Measurements from ENCODE around the gene ZBTB46.

Gene ZBTB46

DNA sequence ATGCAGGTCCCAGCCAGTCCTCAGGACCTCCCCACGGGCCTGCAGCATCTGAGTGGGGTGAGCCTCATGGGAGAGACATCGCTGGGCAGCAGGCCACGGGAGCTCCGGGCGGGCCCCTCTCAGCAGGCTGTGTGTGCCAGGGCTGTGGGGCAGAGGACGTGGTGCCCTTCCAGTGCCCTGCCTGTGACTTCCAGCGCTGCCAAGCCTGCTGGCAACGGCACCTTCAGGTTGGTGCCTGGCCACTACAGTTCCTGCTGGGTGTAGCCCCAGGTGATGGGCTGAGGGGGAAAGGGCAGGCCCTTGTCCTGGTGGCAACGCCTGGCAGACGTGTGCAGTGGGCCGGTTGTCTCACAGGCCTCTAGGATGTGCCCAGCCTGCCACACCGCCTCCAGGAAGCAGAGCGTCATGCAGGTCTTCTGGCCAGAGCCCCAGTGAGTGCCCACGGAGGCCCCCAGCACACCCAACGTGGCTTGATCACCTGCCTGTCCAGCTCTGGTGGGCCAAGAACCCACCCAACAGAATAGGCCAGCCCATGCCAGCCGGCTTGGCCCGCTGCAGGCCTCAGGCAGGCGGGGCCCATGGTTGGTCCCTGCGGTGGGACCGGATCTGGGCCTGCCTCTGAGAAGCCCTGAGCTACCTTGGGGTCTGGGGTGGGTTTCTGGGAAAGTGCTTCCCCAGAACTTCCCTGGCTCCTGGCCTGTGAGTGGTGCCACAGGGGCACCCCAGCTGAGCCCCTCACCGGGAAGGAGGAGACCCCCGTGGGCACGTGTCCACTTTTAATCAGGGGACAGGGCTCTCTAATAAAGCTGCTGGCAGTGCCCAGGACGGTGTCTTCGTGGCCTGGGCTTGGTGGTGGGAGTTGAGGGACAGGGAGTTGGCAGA is 135.4 kb downstream of the ZBTB46 start:
- ChIA-PET POLR2A (ENCODE audit: low non-redundant PET) (interaction anchor here (0.9 kb wide), 1 partner anchor 12 kb away, joined by 4 read pairs; no protein-coding TSS in a partner anchor), CTCF (interaction anchor here (0.6 to 1.8 kb wide), 2 partner anchors 10 to 61 kb away, joined by 3 to 7 read pairs; no protein-coding TSS in a partner anchor)
- H3K27ac ChIP-seq = peak overlapping the region; percentile 97
- no peak for DNase-seq (ENCODE audit: low spot score)
- TF ChIP-seq, protein P1, sequence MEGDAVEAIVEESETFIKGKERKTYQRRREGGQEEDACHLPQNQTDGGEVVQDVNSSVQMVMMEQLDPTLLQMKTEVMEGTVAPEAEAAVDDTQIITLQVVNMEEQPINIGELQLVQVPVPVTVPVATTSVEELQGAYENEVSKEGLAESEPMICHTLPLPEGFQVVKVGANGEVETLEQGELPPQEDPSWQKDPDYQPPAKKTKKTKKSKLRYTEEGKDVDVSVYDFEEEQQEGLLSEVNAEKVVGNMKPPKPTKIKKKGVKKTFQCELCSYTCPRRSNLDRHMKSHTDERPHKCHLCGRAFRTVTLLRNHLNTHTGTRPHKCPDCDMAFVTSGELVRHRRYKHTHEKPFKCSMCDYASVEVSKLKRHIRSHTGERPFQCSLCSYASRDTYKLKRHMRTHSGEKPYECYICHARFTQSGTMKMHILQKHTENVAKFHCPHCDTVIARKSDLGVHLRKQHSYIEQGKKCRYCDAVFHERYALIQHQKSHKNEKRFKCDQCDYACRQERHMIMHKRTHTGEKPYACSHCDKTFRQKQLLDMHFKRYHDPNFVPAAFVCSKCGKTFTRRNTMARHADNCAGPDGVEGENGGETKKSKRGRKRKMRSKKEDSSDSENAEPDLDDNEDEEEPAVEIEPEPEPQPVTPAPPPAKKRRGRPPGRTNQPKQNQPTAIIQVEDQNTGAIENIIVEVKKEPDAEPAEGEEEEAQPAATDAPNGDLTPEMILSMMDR (conservative IDR thresholded peaks at IDR 0.05; ENCODE audit: low read depth) = no peak

DNA sequence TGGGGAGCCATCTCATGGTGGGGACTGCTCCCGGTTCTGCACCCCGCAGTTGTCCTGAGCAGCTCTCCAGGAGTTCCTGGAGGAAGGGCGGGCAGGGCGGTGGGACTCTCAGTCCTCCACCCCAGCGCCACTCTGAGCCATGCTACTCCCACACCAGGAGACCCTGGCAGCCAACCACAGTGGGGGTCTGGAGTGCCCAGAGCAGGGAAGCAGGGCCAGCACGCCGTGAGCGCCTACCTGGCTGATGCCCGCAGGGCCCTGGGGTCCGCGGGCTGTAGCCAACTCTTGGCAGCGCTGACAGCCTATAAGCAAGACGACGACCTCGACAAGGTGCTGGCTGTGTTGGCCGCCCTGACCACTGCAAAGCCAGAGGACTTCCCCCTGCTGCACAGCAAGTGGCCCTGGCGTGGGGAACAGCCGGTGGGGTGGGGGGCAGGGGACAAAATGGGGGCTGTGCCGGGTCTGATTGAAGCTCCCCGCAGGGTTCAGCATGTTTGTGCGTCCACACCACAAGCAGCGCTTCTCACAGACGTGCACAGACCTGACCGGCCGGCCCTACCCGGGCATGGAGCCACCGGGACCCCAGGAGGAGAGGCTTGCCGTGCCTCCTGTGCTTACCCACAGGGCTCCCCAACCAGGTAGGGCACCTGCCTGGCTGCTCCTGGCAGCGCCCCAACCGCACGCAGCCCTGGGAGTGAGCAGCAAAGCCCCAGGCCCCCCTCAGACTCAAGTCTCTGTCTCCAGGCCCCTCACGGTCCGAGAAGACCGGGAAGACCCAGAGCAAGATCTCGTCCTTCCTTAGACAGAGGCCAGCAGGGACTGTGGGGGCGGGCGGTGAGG is 136.3 kb downstream of the ZBTB46 start:
- TF ChIP-seq, protein P1 (conservative IDR thresholded peaks at IDR 0.05; ENCODE audit: low read depth) = no peak
- POLR2A ChIA-PET (ENCODE audit: low non-redundant PET) = no interaction called here
- H3K27ac ChIP-seq = peak overlapping the region; percentile 97
- DNase-seq (ENCODE audit: low spot score) = no peak
- CTCF ChIA-PET = interaction anchor here (1.2 kb wide), 1 partner anchor 101 kb away, joined by 3 read pairs; no protein-coding TSS in a partner anchor

DNA sequence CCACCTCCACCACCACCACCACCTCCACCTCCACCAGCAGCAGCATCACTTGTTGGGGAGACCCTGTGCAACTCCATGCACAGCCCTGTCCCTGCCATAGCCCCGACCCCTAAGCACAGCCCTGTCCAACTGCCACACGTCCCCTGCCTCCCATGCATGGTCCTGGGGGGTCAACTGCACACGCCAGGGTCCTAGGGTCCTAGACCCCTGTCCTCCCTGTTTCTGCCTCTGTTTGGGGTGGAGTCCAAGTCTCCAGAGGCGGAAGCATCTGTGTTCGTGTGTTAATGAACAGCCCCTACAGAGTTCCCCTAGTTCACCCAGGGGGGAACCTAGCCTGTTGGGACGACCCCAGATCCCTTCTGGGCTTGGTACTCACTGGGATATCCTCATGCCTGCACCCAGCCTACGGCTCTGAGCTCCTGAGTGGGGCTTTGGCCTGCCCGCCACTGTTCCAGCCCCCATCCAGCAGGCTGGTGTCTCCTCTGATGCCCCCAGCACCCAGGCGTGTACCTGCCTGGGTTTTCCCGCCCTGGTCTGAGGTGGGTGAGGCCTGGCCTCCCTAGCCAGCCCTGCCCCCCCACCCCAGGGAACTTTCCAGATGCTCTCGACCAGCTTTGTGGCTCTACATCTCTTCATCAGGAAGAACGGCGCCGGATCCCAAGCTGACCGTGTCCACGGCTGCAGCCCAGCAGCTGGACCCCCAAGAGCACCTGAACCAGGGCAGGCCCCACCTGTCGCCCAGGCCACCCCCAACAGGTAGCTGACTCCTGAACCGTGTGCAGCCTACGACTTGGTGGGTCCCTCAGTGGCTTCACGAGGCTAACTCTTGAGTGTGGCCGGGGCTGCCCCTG is 137.1 kb downstream of the ZBTB46 start:
- CTCF ChIA-PET = interaction anchor here (1.2 kb wide), 1 partner anchor 102 kb away, joined by 3 read pairs; no protein-coding TSS in a partner anchor
- DNase-seq (ENCODE audit: low spot score) = no peak
- POLR2A ChIA-PET (ENCODE audit: low non-redundant PET) = no interaction called here
- peak overlapping the region; percentile 97 for H3K27ac ChIP-seq
- TF ChIP-seq, protein P1 (conservative IDR thresholded peaks at IDR 0.05; ENCODE audit: low read depth) = no peak

Data from RWPE1 (cell line).